Transverse colon (tissue), 4 donors: Measurements from ENCODE around the gene SLC27A1.

Experiments used
- EP300 ChIP-seq: sonication (generic); formaldehyde crosslinking; IDR thresholded peaks from one replicate; pipeline ENCODE4 v1.6.1; 2017; ENCODE audit warnings: antibody characterized with exemption, low read depth
- POLR2A ChIP-seq: fragments of 450-650 bp; IDR thresholded peaks from one replicate; pipeline ENCODE4 v1.6.1; 2016; ENCODE audit warnings: antibody characterized with exemption, mild to moderate bottlenecking, moderate library complexity
- POLR2AphosphoS5 ChIP-seq, 3 donors: sonication (generic); formaldehyde crosslinking; IDR thresholded peaks; one replicate each; pipeline ENCODE4 v1.6.1; 2016; ENCODE audit warnings: antibody characterized with exemption in 3 of 3
- TF ChIP-seq, protein P1 (sequence below), 5 experiments: fragments of 200-600 bp in 3 of 5; fragments of 450-650 bp in 2 of 5; sonication (generic) in 3 of 5; IDR thresholded peaks; 1 replicate in 2 of 5; 2 replicates in 3 of 5; pipeline ENCODE4 v1.5.1; 2016 to 2017; ENCODE audit warnings: antibody characterized with exemption in 5 of 5, inconsistent platforms in 3 of 5, mild to moderate bottlenecking in 2 of 5, moderate library complexity in 1 of 5

DNA sequence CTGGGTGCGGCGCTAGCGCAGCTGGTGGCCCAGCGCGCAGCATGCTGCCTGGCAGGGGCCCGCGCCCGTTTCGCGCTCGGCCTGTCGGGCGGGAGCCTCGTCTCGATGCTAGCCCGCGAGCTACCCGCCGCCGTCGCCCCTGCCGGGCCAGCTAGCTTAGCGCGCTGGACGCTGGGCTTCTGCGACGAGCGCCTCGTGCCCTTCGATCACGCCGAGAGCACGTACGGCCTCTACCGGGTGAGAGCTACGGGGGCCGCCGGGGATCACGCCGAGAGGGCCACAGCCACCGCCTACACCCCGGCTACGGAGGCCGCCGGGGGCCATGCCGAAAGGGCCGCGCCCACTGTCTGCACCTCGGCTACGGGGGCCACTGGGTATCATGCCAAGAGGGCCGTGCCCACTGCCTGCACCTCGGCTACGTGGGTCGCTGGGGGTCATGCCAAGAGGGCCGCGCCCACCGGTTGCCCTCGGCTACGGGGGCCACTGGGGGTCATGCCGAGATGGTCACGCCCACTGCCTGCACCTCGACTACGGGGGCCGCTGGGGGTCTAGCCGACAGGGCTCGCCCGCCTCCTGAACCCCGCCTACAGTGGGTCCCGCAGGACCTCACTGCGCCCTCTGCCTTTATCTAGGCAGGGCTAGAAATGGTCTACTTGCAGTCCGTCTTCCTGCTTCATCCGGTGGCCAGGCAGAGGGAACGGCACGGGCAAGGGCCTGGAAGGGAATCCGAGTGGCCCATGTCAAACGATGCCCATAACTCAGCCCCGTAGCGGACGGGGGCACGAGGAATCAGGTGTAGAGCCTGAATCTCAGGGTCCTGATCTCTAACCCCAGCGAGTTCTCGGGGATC, 41.6 kb downstream of the SLC27A1 start:
- TF ChIP-seq, protein P1, sequence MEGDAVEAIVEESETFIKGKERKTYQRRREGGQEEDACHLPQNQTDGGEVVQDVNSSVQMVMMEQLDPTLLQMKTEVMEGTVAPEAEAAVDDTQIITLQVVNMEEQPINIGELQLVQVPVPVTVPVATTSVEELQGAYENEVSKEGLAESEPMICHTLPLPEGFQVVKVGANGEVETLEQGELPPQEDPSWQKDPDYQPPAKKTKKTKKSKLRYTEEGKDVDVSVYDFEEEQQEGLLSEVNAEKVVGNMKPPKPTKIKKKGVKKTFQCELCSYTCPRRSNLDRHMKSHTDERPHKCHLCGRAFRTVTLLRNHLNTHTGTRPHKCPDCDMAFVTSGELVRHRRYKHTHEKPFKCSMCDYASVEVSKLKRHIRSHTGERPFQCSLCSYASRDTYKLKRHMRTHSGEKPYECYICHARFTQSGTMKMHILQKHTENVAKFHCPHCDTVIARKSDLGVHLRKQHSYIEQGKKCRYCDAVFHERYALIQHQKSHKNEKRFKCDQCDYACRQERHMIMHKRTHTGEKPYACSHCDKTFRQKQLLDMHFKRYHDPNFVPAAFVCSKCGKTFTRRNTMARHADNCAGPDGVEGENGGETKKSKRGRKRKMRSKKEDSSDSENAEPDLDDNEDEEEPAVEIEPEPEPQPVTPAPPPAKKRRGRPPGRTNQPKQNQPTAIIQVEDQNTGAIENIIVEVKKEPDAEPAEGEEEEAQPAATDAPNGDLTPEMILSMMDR (IDR thresholded peaks at IDR 0.05) = peak in 2 of 5 experiments; percentile 12 to 13
- TF ChIP-seq POLR2A = peak; percentile 56
- TF ChIP-seq EP300 = no peak
- peak; percentile 36 to 78 (median 77) for TF ChIP-seq POLR2AphosphoS5 (IDR thresholded peaks at IDR 0.05)
